ENCODE data around the gene IZUMO1R. TPM values are rescaled to one million over a fixed set of nuclear protein-coding genes. Genes with fewer than 3 reads are reported as not detected.

The IZUMO1R gene
- total and polyA plus RNA-seq, 8 donors = not detected

- DNase-seq = no peak
- H3K36me3 ChIP-seq = no peaks in the 10 kb centered on the region
- 45 to 60% (median 56%) methylated on average over 1 of the region's 1 CpG for WGBS, 5 donors
- H3K27me3 ChIP-seq = no peaks in the 10 kb centered on the region
- no peak overlapping the region for H3K27ac ChIP-seq
- H3K9me3 ChIP-seq = peaks cover 0 to 10% (median 4%) of the 10 kb centered on the region in 4 donors
- H3K4me1 ChIP-seq = no peaks in the 10 kb centered on the region
- no peak overlapping the region for H3K4me3 ChIP-seq
- no peak for TF ChIP-seq POLR2AphosphoS5 (IDR thresholded peaks at IDR 0.05)
- TF ChIP-seq EP300 (IDR thresholded peaks at IDR 0.05) = no peak
- TF ChIP-seq, protein P1, sequence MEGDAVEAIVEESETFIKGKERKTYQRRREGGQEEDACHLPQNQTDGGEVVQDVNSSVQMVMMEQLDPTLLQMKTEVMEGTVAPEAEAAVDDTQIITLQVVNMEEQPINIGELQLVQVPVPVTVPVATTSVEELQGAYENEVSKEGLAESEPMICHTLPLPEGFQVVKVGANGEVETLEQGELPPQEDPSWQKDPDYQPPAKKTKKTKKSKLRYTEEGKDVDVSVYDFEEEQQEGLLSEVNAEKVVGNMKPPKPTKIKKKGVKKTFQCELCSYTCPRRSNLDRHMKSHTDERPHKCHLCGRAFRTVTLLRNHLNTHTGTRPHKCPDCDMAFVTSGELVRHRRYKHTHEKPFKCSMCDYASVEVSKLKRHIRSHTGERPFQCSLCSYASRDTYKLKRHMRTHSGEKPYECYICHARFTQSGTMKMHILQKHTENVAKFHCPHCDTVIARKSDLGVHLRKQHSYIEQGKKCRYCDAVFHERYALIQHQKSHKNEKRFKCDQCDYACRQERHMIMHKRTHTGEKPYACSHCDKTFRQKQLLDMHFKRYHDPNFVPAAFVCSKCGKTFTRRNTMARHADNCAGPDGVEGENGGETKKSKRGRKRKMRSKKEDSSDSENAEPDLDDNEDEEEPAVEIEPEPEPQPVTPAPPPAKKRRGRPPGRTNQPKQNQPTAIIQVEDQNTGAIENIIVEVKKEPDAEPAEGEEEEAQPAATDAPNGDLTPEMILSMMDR (IDR thresholded peaks at IDR 0.05) = no peak
- no peak for TF ChIP-seq POLR2A (IDR thresholded peaks at IDR 0.05)
- intact Hi-C loops (cut with DNase I; ENCODE audit: low total_unique reads) = no loop called here
Measured at GRCh38 chr11:94295534-94295933, 8.8 kb upstream of the IZUMO1R start.

GRCh38 chr11:94297985-94298576 lies 6.3 kb upstream of the IZUMO1R start:
- Histone ChIP-seq H3K27me3 (no peaks in the 10 kb centered on the region), H3K27ac (no peak overlapping the region), H3K9me3 (no peaks in the 10 kb centered on the region), H3K4me3 (no peak overlapping the region), H3K4me1 (no peaks in the 10 kb centered on the region), H3K36me3 (no peaks in the 10 kb centered on the region)
- DNase-seq = no peak
- intact Hi-C loops (cut with DNase I; ENCODE audit: low total_unique reads) = no loop called here
- TF ChIP-seq, protein P1 (IDR thresholded peaks at IDR 0.05) = no peak
- TF ChIP-seq POLR2AphosphoS5 (IDR thresholded peaks at IDR 0.05) (no peak), EP300 (IDR thresholded peaks at IDR 0.05) (no peak), POLR2A (IDR thresholded peaks at IDR 0.05) (no peak)
- 78 to 85% (median 81%) methylated on average over 5 of the region's 5 CpGs for WGBS, 5 donors

GRCh38 chr11:94302776-94303175 lies 1.6 kb upstream of the IZUMO1R start:
- no peak for DNase-seq
- no peak overlapping the region for H3K4me3 ChIP-seq
- H3K4me1 ChIP-seq = peaks cover 0 to 8% (median 4%) of the 10 kb centered on the region in 4 donors
- H3K27me3 ChIP-seq = no peaks in the 10 kb centered on the region
- H3K27ac ChIP-seq = no peak overlapping the region
- no peak for TF ChIP-seq POLR2AphosphoS5 (IDR thresholded peaks at IDR 0.05)
- TF ChIP-seq EP300 (IDR thresholded peaks at IDR 0.05) = no peak
- TF ChIP-seq POLR2A (IDR thresholded peaks at IDR 0.05) = no peak
- TF ChIP-seq, protein P1 (IDR thresholded peaks at IDR 0.05) = no peak
- 25 to 36% (median 33%) methylated on average over 5 of the region's 5 CpGs for WGBS, 5 donors
- H3K9me3 ChIP-seq = no peaks in the 10 kb centered on the region
- no peaks in the 10 kb centered on the region for H3K36me3 ChIP-seq
- intact Hi-C loops (cut with DNase I; ENCODE audit: low total_unique reads) = no loop called here

DNA sequence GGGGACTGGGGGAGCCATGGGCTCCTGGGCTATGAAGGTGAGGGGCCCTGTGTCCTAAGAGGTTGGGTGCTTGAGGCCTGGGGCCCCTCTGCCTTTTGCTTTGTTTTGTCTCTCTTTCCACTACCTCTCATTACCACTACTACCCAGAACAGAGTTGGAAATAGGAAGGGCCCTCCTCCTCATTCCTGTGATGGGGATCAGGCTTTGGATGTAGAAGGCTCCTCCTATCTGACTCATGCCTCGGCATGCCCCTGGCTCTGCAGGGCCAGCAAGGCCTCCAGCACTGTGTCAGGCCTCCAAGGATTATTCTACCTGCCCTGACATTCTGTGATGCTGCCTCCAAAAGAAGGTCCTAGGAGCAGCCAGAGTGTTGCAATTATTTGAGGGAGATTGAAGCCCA lies 766 bp downstream of the IZUMO1R start:
- no peak for DNase-seq
- Histone ChIP-seq H3K4me1 (peaks cover 0 to 8% (median 4%) of the 10 kb centered on the region in 4 donors), H3K27me3 (no peaks in the 10 kb centered on the region), H3K4me3 (no peak overlapping the region), H3K27ac (no peak overlapping the region), H3K9me3 (no peaks in the 10 kb centered on the region), H3K36me3 (no peaks in the 10 kb centered on the region)
- TF ChIP-seq POLR2A (IDR thresholded peaks at IDR 0.05) (no peak), POLR2AphosphoS5 (IDR thresholded peaks at IDR 0.05) (no peak), EP300 (IDR thresholded peaks at IDR 0.05) (no peak)
- TF ChIP-seq, protein P1 (IDR thresholded peaks at IDR 0.05) = no peak
- intact Hi-C loops (cut with DNase I; ENCODE audit: low total_unique reads) = no loop called here
- WGBS, 5 donors = 26 to 56% (median 42%) methylated on average over 1 of the region's 1 CpG
